Measurements from ENCODE around the gene KCNK1. TPM values are rescaled to one million over a fixed set of nuclear protein-coding genes. Genes with fewer than 3 reads are reported as not detected.
A peak's percentile ranks its signal among the peaks of the same experiment; 100 is the strongest.

The KCNK1 gene
- total RNA-seq, 2 donors from 2014 or later: 42.3 to 54.2 TPM

DNA sequence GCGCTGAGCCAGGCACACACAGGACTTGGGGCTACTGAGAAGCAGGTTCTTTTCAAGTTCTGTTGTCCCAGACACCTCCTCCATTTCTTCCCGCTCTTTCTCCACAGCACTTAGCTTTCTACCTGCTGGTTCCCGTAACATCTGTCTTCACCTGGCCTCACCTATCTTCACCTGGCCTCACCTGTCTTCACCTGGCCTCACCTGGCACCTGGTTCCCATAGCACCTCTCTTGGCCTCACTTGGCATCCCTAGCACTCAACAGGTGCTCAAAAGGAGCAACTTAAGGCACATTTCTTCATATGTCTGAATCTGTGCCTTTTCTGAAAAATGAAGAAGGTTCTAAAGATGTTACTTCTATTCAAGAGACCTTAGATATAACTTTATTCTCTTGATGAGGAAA is 10.4 kb downstream of the KCNK1 start:
- Histone ChIP-seq H3K36me3 (peaks cover 18% of the 10 kb centered on the region), H3K4me1 (no peaks in the 10 kb centered on the region), H3K4me3 (no peak overlapping the region), H3K27me3 (no peaks in the 10 kb centered on the region), H3K9me3 (no peaks in the 10 kb centered on the region), H3K27ac (no peak overlapping the region)
- no peak for DNase-seq (ENCODE audit: low spot score)
- TF ChIP-seq, protein P1, sequence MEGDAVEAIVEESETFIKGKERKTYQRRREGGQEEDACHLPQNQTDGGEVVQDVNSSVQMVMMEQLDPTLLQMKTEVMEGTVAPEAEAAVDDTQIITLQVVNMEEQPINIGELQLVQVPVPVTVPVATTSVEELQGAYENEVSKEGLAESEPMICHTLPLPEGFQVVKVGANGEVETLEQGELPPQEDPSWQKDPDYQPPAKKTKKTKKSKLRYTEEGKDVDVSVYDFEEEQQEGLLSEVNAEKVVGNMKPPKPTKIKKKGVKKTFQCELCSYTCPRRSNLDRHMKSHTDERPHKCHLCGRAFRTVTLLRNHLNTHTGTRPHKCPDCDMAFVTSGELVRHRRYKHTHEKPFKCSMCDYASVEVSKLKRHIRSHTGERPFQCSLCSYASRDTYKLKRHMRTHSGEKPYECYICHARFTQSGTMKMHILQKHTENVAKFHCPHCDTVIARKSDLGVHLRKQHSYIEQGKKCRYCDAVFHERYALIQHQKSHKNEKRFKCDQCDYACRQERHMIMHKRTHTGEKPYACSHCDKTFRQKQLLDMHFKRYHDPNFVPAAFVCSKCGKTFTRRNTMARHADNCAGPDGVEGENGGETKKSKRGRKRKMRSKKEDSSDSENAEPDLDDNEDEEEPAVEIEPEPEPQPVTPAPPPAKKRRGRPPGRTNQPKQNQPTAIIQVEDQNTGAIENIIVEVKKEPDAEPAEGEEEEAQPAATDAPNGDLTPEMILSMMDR (IDR thresholded peaks at IDR 0.05): no peak

DNA sequence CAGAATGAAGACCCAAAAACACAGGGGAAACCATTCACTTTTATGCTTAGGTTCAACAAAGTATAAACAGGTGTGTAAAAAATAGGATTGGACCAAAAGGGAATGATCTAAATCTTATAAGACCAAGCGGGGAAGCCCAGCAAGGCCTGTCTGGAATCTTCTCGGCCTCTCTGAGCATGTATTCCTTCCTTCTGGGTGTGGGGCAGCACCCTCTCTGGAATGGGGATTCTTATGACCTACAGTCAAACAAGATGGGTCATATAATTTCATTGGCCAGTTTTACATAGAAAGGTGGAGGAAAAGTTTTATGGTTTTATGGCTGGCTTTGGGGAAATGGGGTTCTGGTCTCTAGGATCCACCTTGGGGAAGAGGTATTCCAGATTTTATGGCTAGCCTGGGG is 11.2 kb downstream of the KCNK1 start:
- TF ChIP-seq, protein P1 (IDR thresholded peaks at IDR 0.05): no peak
- H3K9me3 ChIP-seq: no peaks in the 10 kb centered on the region
- DNase-seq (ENCODE audit: low spot score): no peak
- no peak overlapping the region for H3K4me3 ChIP-seq
- H3K27ac ChIP-seq: peak overlapping the region in 1 of 2 donors; percentile 29
- H3K27me3 ChIP-seq: no peaks in the 10 kb centered on the region
- peaks cover 18% of the 10 kb centered on the region for H3K36me3 ChIP-seq
- no peaks in the 10 kb centered on the region for H3K4me1 ChIP-seq

DNA sequence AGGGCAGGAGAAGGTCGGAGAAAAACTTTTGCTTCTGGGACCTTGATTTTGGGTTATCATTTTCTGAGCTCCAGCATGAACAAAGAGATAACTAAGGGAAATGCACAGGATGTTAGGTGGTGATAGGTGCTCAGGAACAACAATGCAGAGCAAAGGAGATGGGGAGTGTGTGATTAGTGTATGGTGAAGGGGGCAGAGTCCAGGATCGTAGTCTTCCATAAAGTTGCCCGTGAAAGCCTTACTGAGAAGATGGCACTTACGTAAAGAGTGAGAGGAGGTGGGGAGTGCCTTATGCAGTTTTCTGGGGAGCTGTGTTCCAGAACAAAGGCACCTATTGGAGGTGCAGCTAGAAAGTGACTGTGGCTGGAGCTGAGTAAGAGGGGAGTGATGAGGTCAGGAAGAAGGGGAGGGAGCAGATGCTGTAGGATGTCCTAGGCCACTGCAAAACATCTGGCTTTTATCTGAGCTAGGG is 11.6 kb downstream of the KCNK1 start:
- Histone ChIP-seq H3K9me3 (no peaks in the 10 kb centered on the region), H3K27me3 (no peaks in the 10 kb centered on the region), H3K4me1 (no peaks in the 10 kb centered on the region), H3K36me3 (peaks cover 18% of the 10 kb centered on the region), H3K4me3 (no peak overlapping the region), H3K27ac (peak overlapping the region in 1 of 2 donors; percentile 29)
- TF ChIP-seq, protein P1 (IDR thresholded peaks at IDR 0.05): no peak
- DNase-seq (ENCODE audit: low spot score): no peak

DNA sequence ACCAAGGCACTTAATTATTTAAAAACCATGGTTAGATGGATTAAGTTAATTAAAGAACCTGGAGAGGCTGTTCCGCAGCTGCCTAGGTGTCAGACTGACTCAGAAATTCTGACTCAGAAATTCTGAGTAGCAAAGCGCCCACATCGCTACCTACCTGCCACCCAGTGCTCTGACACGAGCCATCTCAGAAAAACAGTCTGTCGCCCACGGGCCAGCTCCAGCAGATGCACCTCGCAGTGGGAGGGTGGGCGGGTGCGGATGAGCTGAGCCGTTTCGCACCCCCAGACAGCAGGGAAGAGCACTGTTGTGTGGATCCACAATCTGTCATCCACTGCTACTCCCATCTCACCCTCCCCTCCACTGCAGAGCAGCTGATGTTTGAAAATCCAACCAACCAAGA is 13.5 kb downstream of the KCNK1 start:
- H3K36me3 ChIP-seq: peaks cover 14% of the 10 kb centered on the region
- no peaks in the 10 kb centered on the region for H3K27me3 ChIP-seq
- peaks cover 0 to 5% of the 10 kb centered on the region in 2 donors for H3K4me1 ChIP-seq
- no peak overlapping the region for H3K4me3 ChIP-seq
- peak overlapping the region in 1 of 2 donors; percentile 29 for H3K27ac ChIP-seq
- TF ChIP-seq, protein P1 (IDR thresholded peaks at IDR 0.05): no peak
- no peaks in the 10 kb centered on the region for H3K9me3 ChIP-seq
- DNase-seq (ENCODE audit: low spot score): no peak

DNA sequence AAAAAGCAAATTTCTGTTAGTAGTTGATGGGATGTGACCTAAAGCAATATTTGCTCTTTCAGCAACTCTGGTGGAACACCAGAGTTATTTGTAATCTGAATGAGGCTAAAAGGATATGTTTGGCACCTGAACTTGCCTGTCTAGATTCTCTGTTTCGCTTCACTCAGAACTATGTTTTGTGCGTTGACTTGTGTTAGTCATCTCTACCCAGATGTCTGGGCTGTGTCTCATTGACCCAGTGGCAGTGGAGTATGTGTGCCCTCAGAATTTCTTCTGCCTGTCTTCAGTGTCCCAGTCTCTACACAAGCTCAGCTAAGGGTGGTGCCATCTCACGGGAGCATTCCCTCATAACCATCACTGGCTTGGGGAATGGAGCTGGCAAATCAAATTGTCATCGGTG is 13.9 kb downstream of the KCNK1 start:
- Histone ChIP-seq H3K27me3 (no peaks in the 10 kb centered on the region), H3K36me3 (peaks cover 12% of the 10 kb centered on the region), H3K9me3 (no peaks in the 10 kb centered on the region), H3K4me3 (no peak overlapping the region), H3K4me1 (peaks cover 0 to 5% of the 10 kb centered on the region in 2 donors), H3K27ac (peak overlapping the region in 1 of 2 donors; percentile 29)
- DNase-seq (ENCODE audit: low spot score): no peak
- TF ChIP-seq, protein P1 (IDR thresholded peaks at IDR 0.05): no peak

DNA sequence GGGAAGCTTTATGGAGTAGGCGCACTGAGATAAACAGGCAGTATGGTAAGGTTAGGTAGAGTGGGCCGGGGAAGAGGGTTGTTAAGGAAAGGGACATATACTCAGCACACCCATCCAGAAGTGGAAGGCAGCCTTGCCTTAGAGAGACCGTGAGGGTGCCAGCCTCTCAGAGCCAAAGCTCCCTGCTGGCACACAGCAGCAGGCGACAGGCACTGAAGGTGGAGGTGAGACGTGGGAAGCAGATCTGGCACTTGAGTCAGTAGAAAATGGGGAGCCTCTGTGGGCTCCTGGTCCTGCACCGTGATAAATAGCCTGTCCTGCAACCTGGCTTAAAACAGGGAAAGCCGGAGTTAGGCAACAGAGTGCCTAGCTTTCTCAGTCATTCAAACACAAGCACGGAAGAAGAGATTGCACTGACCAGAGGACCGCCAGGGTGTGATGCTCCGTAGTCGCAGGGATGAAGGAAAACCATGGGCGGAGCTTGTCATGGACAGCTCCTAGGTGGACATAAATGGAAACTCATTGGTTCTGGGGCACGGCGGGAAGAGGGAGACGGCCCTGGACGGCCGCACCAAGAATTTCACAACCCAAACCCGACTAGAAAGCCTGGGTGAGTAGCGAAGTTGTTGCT is 15.5 kb downstream of the KCNK1 start:
- DNase-seq (ENCODE audit: low spot score): no peak
- Histone ChIP-seq H3K4me1 (peaks cover 5 to 6% of the 10 kb centered on the region in 2 donors), H3K4me3 (no peak overlapping the region), H3K27ac (no peak overlapping the region), H3K9me3 (no peaks in the 10 kb centered on the region), H3K27me3 (no peaks in the 10 kb centered on the region), H3K36me3 (peaks cover 11% of the 10 kb centered on the region)
- TF ChIP-seq, protein P1 (IDR thresholded peaks at IDR 0.05): no peak
